Skeletal muscle tissue (tissue), 5 donors: ENCODE results near the gene EWSR1. TPM values are rescaled to one million over a fixed set of nuclear protein-coding genes. Genes with fewer than 3 reads are reported as not detected.
A peak's percentile ranks its signal among the peaks of the same experiment; 100 is the strongest.

Experiments used
- H3K27ac ChIP-seq: one replicate; pipeline ENCODE4 v1.7.0; 2013; ENCODE audit warnings: mild to moderate bottlenecking, low read depth, low read length, inconsistent platforms
- H3K27me3 ChIP-seq, 3 donors: one replicate each; pipeline ENCODE4 v1.7.0; 2013; ENCODE audit warnings: low read length in 3 of 3; ENCODE audit not compliant: control insufficient read depth in 3 of 3, insufficient read depth in 3 of 3
- H3K36me3 ChIP-seq, 3 donors: one replicate each; pipeline ENCODE4 v1.7.0; 2013; ENCODE audit warnings: low read length in 3 of 3; ENCODE audit not compliant: control insufficient read depth in 3 of 3, insufficient read depth in 3 of 3
- H3K4me1 ChIP-seq, 3 donors: one replicate each; pipeline ENCODE4 v1.7.0; 2013; ENCODE audit warnings: low read length in 3 of 3, mild to moderate bottlenecking in 3 of 3; ENCODE audit not compliant: control insufficient read depth in 3 of 3, insufficient read depth in 3 of 3
- H3K4me3 ChIP-seq, 3 donors: one replicate each; pipeline ENCODE4 v1.7.0; 2013; ENCODE audit warnings: low read length in 3 of 3
- H3K9ac ChIP-seq, 3 donors: one replicate each; pipeline ENCODE4 v1.7.0; 2013; ENCODE audit warnings: low read length in 3 of 3, mild to moderate bottlenecking in 3 of 3, moderate library complexity in 2 of 3, low read depth in 1 of 3
- H3K9me3 ChIP-seq, 3 donors: one replicate each; pipeline ENCODE4 v1.7.0; 2013; ENCODE audit warnings: low read length in 3 of 3; ENCODE audit not compliant: control insufficient read depth in 3 of 3
- small RNA-seq: library from RNA; depleted of rRNA; stranded (forward); fragments of <200 nt; gene quantifications from one replicate; pipeline ENCODE3, GENCODE V24; 2014
- total RNA-seq: library from RNA; depleted of rRNA; stranded (reverse); fragments of >200 nt; gene quantifications from one replicate; pipeline ENCODE4 v1.2.3, GENCODE V29; 2014
- donor health status: Osteomylitis.

Gene EWSR1
- total RNA-seq, 1 donor from 2014 or later: 84.5 TPM

DNA sequence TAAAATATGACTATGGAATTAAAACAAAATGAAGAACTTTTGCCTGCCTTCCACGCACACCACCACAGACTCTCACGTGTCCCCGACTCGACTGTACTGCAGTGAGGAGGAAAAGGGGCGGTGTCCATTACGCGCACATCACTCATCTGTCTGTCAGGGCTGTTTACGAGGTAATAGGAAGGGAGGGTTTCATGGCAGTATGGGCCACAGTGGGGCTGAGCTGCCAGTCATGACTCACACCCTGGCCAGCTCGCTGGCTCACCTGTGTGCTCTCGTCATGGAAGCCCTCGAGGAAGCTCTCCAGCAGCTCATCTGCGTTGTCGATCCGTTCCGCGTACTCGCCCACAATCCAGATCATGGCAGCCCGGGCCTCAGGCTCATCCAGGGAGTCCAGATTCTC, 80.9 kb downstream of the EWSR1 start:
- Histone ChIP-seq H3K27ac (peak overlapping the region; percentile 32), H3K4me1 (peaks cover 45 to 67% (median 49%) of the 10 kb centered on the region in 3 donors), H3K27me3 (no peaks in the 10 kb centered on the region), H3K9ac (peak overlapping the region in 1 of 3 donors; percentile 33), H3K36me3 (peaks cover 49 to 58% (median 51%) of the 10 kb centered on the region in 3 donors), H3K4me3 (no peak overlapping the region), H3K9me3 (no peaks in the 10 kb centered on the region)

Small RNA genes lying within 50 kb of the gene (small RNA-seq; reads per million reads assigned to genes)
- gene MIR3653: not detected

Other genes with a start within 250 kb of the EWSR1 start
- 1.6 TPM for gene C22orf31, start 206.4 kb upstream of the EWSR1 start, total RNA-seq
- gene KREMEN1, start 195.2 kb upstream of the EWSR1 start, total RNA-seq: 43.8 TPM
- 6.3 TPM for gene EMID1, start 62.4 kb upstream of the EWSR1 start, total RNA-seq
- 6.8 TPM for gene RHBDD3, start 287 bp upstream of the EWSR1 start, total RNA-seq
- gene GAS2L1, start 38.4 kb downstream of the EWSR1 start, total RNA-seq: 3.1 TPM
- gene RASL10A, start 47.4 kb downstream of the EWSR1 start, total RNA-seq: under 0.01 TPM
- gene AP1B1, start 120.3 kb downstream of the EWSR1 start, total RNA-seq: 23.0 TPM
- not detected for gene RFPL1, start 170.3 kb downstream of the EWSR1 start, total RNA-seq
- 0.52 TPM for gene NEFH, start 211.9 kb downstream of the EWSR1 start, total RNA-seq